GM18505 (cell line): ENCODE results near the gene ESF1.
"Not testable (repeated sequence)": the region's sequence is repeated elsewhere in the genome, so short reads cannot be mapped to it uniquely, and the experiment has no call there.

Experiments
- ATAC-seq: cut with Tn5 transposase; IDR thresholded peaks from one replicate; pipeline ENCODE4 v1.9.1; 2021; ENCODE audit not compliant: unreplicated experiment
- POLR2A ChIP-seq: IDR thresholded peaks from 4 replicates; pipeline ENCODE4 v1.6.1; 2011; ENCODE audit warnings: borderline replicate concordance; ENCODE audit not compliant: insufficient read depth, insufficient read length; ENCODE audit errors: extremely low read depth

ESF1 gene

GRCh38 chr20:13741879-13742278 lies 42.8 kb downstream of the ESF1 start:
- no peak for TF ChIP-seq POLR2A
- no peak for ATAC-seq

DNA sequence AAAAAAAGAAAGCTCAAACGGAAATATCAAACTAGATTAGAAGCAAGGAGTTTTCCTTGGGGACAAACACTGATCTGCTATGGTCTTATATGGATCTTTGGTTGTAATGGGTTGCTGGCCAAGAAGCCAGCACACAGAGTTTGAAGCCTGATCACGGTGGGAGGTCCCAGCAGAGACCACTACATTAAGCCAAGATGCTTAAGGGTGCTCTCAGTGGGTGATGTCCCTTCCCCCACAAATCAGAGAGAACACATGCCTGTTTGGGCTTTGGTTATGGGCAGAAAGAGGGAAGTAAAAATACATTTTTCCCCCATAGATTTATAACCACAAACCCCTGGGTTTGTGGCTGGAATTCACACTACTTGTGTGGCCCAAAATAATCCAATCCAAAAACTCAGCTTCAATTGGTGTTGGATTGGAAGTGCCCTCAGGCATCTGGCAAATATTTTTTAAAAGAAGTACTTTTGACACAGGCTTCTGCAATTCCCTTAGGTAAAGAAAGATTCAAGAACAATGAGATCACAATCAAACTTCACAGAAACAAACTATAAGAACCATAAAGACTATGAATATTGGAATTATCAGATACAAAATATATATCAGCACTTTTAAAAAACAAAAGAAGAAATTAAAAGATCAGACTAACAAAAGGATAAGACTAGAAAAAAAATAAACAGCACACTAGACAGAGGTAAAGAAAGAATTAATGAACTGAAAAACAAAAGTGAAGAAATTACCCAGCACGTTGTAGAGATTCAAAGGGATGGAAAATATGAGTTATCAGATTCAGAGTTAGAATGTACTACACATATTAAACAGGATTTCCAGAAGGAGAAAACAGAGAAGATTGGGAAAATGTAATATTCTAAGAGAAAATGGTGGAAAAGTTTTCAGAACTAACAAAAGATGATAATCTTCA lies 44.7 kb downstream of the ESF1 start:
- TF ChIP-seq POLR2A: no peak
- ATAC-seq: no peak

GRCh38 chr20:13738187-13738586 lies 46.5 kb downstream of the ESF1 start:
- not testable (repeated sequence) for ATAC-seq

- no peak for ATAC-seq
These were observed 48.1 kb downstream of the ESF1 start for GRCh38 chr20:13736436-13737191.

DNA sequence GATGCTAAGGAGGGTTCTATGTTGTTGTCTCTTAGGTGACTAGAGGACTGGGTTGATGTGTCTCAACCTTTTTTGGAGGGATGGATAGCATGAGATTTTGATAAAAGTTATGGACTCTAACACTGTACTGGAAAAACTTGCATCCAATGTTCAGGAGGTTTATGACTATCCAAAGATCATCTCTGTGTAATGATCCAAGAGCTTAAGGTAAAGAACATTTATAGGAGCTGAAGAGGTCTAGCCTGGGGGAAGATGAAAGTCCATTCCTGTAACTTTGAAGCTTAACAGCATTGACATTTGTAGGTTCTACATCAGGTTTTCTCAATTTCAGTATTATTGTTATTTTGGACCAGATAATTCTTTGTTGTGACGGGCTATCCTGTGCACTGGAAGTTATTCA lies 48.9 kb downstream of the ESF1 start:
- TF ChIP-seq POLR2A: no peak
- no peak for ATAC-seq

More at GRCh38 chr20:13736436-13737191, 48.1 kb downstream of the ESF1 start:
- no peak for TF ChIP-seq POLR2A

- no peak for TF ChIP-seq POLR2A
- ATAC-seq: no peak
These were observed 61.7 kb downstream of the ESF1 start for GRCh38 chr20:13723011-13723410.

DNA sequence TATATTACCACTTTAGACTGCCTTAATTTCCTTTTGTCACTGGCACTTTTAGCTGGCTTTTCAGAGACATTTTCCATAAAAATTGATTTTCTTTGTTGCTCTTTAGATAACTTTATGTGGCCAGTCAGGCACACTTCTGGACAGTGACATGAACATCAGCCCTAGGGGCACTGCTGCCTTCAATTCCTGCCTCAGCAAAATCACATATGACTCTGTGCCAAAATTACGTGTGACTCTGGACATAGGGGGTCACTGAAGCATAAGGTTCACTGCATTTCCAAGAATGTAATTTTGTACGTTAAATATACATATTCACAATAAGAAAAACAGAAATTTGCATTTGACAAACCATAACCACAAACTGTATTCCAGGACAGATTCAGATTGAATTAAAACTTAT lies 66.5 kb downstream of the ESF1 start:
- peak; percentile 42 for ATAC-seq
- no peak for TF ChIP-seq POLR2A

GRCh38 chr20:13717631-13718044 lies 67.1 kb downstream of the ESF1 start:
- no peak for TF ChIP-seq POLR2A
- peak; percentile 89 for ATAC-seq

DNA sequence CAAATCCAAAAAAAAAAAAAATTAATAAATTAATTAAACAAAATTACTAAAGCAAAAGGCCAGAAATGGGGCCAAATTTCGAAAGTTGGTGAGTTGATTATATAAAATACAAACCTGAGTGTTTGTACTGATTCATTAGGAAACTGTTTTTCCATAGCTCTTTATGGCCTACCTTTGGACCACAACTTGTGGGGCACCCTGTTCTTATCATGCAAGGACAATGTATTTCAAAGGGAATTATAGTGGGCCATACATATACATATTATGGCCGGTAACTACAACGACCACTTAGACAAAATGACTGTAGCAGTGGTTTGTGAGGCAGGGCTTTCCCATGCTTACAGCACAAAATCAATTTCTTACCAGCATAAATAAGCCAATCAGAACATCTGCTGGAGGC lies 69.5 kb downstream of the ESF1 start:
- no peak for ATAC-seq
- TF ChIP-seq POLR2A: no peak

DNA sequence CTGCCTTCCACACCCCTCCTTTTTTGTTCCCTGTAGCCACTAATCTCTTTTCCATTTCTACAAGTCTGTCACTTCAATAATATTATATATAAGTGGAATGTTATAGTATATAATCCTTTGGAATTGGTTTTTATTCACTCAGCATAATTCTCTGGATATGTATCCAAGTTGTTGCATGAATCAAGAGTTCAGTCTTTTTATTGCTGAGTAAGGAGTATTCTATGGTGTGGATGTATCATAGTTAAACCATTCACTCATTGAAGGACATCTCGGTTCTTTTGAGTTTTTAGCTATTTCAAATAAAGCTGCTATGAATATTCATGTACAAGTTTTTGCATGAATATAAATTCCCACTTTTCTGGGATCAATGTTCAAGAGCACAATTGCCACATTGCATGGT lies 76.5 kb downstream of the ESF1 start:
- no peak for TF ChIP-seq POLR2A
- no peak for ATAC-seq

DNA sequence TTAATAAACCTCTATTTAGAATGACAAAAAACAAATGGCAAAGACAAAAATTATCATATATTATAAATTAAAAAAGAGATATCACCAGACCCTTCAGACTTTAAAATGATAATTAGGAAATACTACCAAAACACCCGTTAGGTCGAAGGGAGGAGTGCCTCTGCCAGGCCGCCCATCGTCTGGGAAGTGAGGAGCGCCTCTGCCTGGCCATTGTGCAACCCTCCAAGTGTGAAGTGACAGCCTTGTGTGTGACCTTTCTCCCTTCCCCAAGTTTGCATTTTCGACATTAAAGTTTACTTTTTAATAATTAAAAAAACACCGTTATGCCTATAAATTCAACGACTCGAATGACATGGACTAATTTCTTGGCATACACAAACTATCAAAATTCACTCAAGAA lies 81.5 kb downstream of the ESF1 start:
- ATAC-seq: no peak
- no peak for TF ChIP-seq POLR2A

- TF ChIP-seq POLR2A: no peak
- no peak for ATAC-seq
These were observed 83.2 kb downstream of the ESF1 start for GRCh38 chr20:13701486-13701885.

DNA sequence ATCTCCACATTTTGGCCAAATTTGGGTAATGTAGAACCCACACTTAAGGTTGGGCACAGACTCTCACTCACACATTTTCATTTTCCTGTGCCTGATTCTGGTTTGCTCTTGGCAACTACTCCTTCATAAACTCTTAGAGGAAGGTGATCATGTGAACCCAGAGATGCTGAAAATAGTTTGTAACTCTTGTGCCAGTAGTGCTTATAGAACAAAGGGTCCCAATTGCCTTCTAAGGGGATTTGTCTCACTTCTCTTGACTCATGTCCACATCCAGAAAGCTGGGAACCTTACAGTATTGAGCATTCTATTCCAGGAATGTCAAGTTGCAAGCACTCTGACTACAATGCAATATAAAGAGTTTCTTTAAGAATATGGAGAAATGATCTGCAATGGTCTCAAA lies 84.0 kb downstream of the ESF1 start:
- no peak for TF ChIP-seq POLR2A
- ATAC-seq: no peak

GRCh38 chr20:13694420-13695150 lies 90.1 kb downstream of the ESF1 start:
- no peak for ATAC-seq

More at GRCh38 chr20:13694420-13695150, 90.1 kb downstream of the ESF1 start:
- TF ChIP-seq POLR2A: no peak
